Mesodermal cell (in vitro differentiated cells): Measurements from ENCODE around the gene CCL4.
"Not testable (repeated sequence)": the region's sequence is repeated elsewhere in the genome, so short reads cannot be mapped to it uniquely, and the experiment has no call there.

ENCODE experiments used
- H3K27ac ChIP-seq: 2 replicates; pipeline ENCODE4 v1.7.0; 2013; ENCODE audit warnings: mild to moderate bottlenecking, low read depth, low read length, moderate library complexity; ENCODE audit not compliant: severe bottlenecking
- H3K36me3 ChIP-seq: 2 replicates; pipeline ENCODE4 v1.7.1; 2013; ENCODE audit warnings: mild to moderate bottlenecking, low read length, moderate library complexity; ENCODE audit not compliant: control insufficient read depth, insufficient read depth
- H3K4me1 ChIP-seq: one replicate; pipeline ENCODE4 v1.7.1; 2013; ENCODE audit warnings: mild to moderate bottlenecking, low read length; ENCODE audit not compliant: insufficient read depth, control insufficient read depth, poor library complexity, severe bottlenecking
- H3K4me3 ChIP-seq: 2 replicates; pipeline ENCODE4 v1.7.0; 2013; ENCODE audit warnings: low read length, control low read depth, mild to moderate bottlenecking; ENCODE audit not compliant: insufficient read depth, poor library complexity, severe bottlenecking; ENCODE audit errors: extremely low read depth
- H3K9me3 ChIP-seq: 2 replicates; pipeline ENCODE4 v1.7.1; 2013; ENCODE audit warnings: mild to moderate bottlenecking, low read length, moderate library complexity; ENCODE audit not compliant: control insufficient read depth
- WGBS, 2 experiments: methylation state at CpG; one replicate each; pipeline ENCODE4 v1.1.5; 2013; ENCODE audit warnings: missing lambda C conversion rate in 2 of 2; ENCODE audit not compliant: insufficient coverage in 2 of 2; 5-methylcytosine and 5-hydroxymethylcytosine counted together

The CCL4 gene

DNA sequence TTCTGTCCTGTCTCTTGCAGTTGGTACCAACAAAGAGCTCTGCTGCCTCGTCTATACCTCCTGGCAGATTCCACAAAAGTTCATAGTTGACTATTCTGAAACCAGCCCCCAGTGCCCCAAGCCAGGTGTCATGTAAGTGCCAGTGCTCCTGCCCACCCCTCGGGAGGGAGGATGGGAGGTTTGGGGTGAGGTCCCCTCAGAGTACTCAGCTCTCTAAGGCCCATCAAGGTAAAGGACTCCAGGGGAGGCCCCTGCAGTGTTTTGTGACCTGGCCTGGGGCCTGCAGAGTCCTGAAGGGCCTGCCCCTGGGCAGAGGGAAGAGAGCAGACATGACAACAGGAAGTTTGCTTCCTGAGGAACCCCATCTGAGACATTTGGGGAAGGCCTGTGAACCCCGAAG lies 33.2 kb upstream of the CCL4 start:
- H3K36me3 ChIP-seq, result no peaks in the 10 kb centered on the region
- H3K9me3 ChIP-seq, result no peaks in the 10 kb centered on the region
- H3K4me3 ChIP-seq, result no peak overlapping the region
- 80 to 81% methylated on average over 2 to 3 of the region's 3 CpGs for WGBS, 2 experiments
- H3K27ac ChIP-seq, result no peak overlapping the region
- no peaks in the 10 kb centered on the region for H3K4me1 ChIP-seq

DNA sequence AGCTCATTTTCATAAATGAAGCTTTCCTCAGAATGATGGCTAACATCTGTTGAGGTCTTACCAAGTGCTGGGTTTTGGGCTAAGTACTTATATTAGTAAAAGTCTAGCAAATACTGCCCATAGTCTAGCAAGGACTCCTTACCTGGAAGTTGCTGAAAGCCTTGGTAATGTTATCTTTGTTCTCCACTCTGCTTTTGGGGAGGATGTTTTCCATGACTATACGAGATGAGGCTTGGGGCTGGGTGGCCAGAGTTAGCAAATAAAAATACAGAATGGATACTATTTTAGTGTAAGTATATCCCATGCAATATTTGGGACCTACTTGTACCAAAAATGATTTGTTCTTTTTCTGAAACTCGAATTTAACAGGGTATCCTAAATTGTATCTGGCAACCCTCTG lies 31.9 kb upstream of the CCL4 start:
- Histone ChIP-seq H3K9me3 (no peaks in the 10 kb centered on the region), H3K27ac (no peak overlapping the region), H3K4me1 (no peaks in the 10 kb centered on the region), H3K36me3 (no peaks in the 10 kb centered on the region), H3K4me3 (no peak overlapping the region)
- no CpG with 5 or more reads among the region's 2 CpGs for WGBS, 2 experiments

- WGBS, 2 experiments, result 41 to 42% methylated on average over 9 to 11 of the region's 12 CpGs
- Histone ChIP-seq H3K27ac (no peak overlapping the region), H3K4me3 (no peak overlapping the region), H3K9me3 (no peaks in the 10 kb centered on the region), H3K4me1 (no peaks in the 10 kb centered on the region), H3K36me3 (no peaks in the 10 kb centered on the region)
Observed at GRCh38 chr17:36072431-36073121, 31.1 kb upstream of the CCL4 start.

DNA sequence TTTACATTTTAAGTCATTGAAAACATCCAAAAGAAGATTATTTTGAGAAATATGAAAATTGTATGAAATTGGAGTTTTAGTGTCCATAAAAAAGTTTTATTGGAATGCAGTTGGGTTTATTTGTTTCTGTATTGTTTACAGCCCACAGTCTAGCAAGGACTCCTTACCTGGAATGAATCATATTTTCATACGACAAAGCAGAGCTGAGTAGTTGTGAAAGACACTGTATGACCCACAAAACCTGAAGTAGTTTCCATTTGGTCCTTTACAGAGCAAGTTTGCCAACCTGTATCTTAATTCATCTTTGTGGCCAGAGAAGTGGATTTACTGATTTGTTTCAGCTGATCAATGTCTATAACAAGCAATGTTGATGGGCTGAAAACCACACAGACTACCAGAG lies 29.3 kb upstream of the CCL4 start:
- Histone ChIP-seq H3K4me1 (no peaks in the 10 kb centered on the region), H3K9me3 (no peaks in the 10 kb centered on the region)

GRCh38 chr17:36081681-36082471 lies 21.8 kb upstream of the CCL4 start:
- not testable (repeated sequence) for H3K4me3 ChIP-seq, H3K36me3 ChIP-seq, H3K27ac ChIP-seq, H3K9me3 ChIP-seq, H3K4me1 ChIP-seq
- 78% methylated on average over 1 of the region's 5 CpGs; no CpG with 5 or more reads in 1 of the 2 experiments for WGBS, 2 experiments

More for the DNA sequence above, 29.3 kb upstream of the CCL4 start:
- WGBS, 2 experiments, result no CpG with 5 or more reads among the region's 1 CpG
- Histone ChIP-seq H3K4me3 (no peak overlapping the region), H3K27ac (no peak overlapping the region), H3K36me3 (no peaks in the 10 kb centered on the region)

DNA sequence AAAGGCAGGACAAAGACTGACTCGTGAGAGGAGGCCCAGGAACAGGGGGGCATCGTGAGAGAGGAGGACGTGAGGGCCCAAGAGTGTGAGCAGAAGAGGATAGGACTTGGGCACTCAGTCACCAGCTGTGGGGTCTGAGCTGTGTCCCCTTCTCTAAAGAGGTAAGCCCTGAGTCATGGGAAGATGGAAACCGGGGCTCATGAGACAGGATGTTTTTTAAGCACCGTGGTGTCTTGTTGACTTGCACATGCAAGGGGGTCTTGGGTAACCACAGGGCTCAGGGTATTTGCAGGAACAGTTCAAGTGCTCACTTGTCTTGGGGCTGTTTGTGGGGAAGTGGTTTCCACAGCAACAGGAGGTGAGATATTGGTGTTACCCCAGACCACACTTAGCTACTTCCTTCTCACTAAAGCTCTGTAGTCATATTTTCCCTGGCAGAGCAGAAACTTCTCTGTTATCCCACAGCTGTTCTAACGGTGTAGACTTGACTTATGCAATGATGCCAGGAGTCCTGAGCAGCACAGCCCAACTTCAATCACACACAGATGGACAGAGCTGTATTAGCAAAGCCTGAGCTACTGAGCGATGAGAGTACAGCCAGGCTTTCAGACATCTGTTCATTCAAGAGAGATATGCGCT lies 21.0 kb upstream of the CCL4 start:
- not testable (repeated sequence) for H3K27ac ChIP-seq, H3K9me3 ChIP-seq, H3K4me1 ChIP-seq, H3K4me3 ChIP-seq, H3K36me3 ChIP-seq
- WGBS, 2 experiments, result 89 to 92% methylated on average over 5 of the region's 8 CpGs

DNA sequence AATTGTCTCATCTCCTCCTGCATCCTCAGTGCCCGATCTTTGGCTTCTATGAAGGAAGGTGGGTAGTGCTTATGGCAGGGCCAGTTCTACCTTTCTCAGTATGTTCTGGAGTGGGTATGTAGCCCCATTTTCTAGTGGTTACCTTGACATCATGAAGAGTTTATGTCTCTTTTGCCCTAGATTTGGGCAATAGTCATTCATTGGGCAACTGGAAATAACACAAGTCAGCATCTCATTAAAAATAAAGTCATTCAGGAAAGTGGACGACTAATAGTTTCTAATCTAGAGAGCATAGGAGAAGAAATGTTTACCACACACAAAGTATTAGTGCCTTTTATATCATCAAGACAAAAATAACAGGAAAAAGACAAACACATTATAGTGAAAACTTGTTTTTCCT lies 19.9 kb upstream of the CCL4 start:
- H3K9me3 ChIP-seq, H3K4me1 ChIP-seq, H3K27ac ChIP-seq, H3K36me3 ChIP-seq, H3K4me3 ChIP-seq: not testable (repeated sequence)
- no CpG with 5 or more reads among the region's 2 CpGs for WGBS, 2 experiments

DNA sequence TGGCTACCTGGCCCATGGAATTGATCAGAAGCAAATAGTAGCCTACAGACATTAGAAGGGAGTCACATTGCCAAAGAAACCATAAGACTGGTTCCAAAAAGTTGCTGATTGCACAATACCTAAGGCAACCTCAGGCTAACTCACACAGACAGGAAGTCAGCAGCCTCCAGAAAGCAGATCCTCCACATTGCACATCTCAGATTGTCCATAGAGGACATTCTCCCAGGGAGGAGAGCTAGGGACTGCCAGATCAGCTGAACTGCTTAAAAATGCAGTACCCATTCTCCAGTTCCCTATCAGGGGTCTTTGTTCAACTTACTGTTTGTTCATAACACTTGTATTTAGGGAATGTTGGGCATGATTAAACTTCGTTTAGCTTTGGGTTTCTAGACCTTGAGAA lies 17.9 kb upstream of the CCL4 start:
- WGBS, 2 experiments, result no CpG with 5 or more reads among the region's 1 CpG
- no peaks in the 10 kb centered on the region for H3K9me3 ChIP-seq
- H3K4me3 ChIP-seq, result no peak overlapping the region
- H3K27ac ChIP-seq, result no peak overlapping the region
- no peaks in the 10 kb centered on the region for H3K4me1 ChIP-seq
- no peaks in the 10 kb centered on the region for H3K36me3 ChIP-seq

DNA sequence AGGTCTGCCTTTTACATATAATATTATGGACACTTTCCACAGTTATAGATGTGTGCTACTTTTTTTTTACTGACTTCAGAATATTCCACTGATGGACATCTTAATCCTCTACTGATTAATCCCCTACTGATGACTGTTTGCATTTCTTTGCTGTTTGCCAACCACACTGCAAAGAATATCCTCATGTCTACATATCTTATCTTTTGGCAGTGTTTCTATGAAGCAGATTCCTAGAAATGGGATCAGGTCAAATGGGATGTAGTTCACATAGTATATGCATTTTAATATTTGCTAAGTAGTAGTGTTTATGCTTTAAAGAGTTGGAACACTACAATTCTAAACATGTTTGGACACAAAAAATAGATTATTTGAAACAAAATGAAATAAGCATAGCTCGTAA lies 16.8 kb upstream of the CCL4 start:
- H3K4me3 ChIP-seq, result no peak overlapping the region
- H3K36me3 ChIP-seq, result no peaks in the 10 kb centered on the region
- no peak overlapping the region for H3K27ac ChIP-seq
- no peaks in the 10 kb centered on the region for H3K4me1 ChIP-seq
- no peaks in the 10 kb centered on the region for H3K9me3 ChIP-seq
- WGBS, 2 experiments, result 67% methylated on average over 1 of the region's 1 CpG; no CpG with 5 or more reads in 1 of the 2 experiments

DNA sequence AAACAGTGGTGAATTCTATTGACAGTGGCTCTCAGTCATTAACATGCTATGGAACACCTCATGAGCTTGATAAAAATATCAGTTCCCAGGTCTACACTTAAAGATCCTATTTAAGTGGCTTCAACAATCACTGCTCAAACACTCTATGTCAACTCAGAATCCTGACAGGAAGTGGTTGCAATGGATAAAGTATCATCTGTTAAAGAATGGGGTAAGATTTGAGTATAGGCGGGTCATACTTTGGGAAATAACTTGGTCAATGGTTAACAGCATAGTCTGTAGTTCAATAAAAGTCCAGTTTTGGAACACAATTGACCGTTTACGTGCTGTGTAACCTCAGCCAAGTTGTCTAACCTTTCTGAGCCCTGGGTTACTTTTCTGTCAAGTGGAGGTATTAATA lies 16.2 kb upstream of the CCL4 start:
- H3K4me3 ChIP-seq, H3K36me3 ChIP-seq: not testable (repeated sequence)
- no CpG with 5 or more reads among the region's 3 CpGs for WGBS, 2 experiments

More for the DNA sequence above, 16.2 kb upstream of the CCL4 start:
- not testable (repeated sequence) for H3K4me1 ChIP-seq, H3K27ac ChIP-seq, H3K9me3 ChIP-seq
